Kidney epithelial cell (primary cell): ENCODE data around the gene SETD3. TPM values are rescaled to one million over a fixed set of nuclear protein-coding genes. Genes with fewer than 3 reads are reported as not detected.

Source experiments
- DNase-seq: peaks from one replicate; pipeline ENCODE4 v3.0.0-alpha.2; 2010; ENCODE audit warnings: low read depth
- H3K27me3 ChIP-seq: 2 replicates; pipeline ENCODE4 v1.6.0; 2011; ENCODE audit warnings: low read length; ENCODE audit not compliant: control insufficient read depth, insufficient read depth
- H3K36me3 ChIP-seq: 2 replicates; pipeline ENCODE4 v1.5.1; 2011; ENCODE audit warnings: low read length; ENCODE audit not compliant: control insufficient read depth, insufficient read depth
- H3K4me3 ChIP-seq: 2 replicates; pipeline ENCODE4 v1.5.1; 2011; ENCODE audit warnings: low read depth, mild to moderate bottlenecking, control low read depth, low read length
- total RNA-seq: library from RNA; depleted of rRNA; stranded (reverse); fragments of >200 nt; gene quantifications from 2 replicates; pipeline ENCODE4 v1.2.3, GENCODE V29; 2015
- TF ChIP-seq, protein P1 (sequence below): IDR thresholded peaks from 2 replicates; pipeline ENCODE4 v1.5.1; 2011; ENCODE audit warnings: mild to moderate bottlenecking, moderate library complexity, low read length, control low read depth, inconsistent platforms; ENCODE audit not compliant: insufficient read depth, poor library complexity, severe bottlenecking

SETD3 gene
- total RNA-seq, 1 donor from 2014 or later = 54.7 TPM

GRCh38 chr14:99441918-99442317, 38.7 kb downstream of the SETD3 start:
- DNase-seq = no peak
- peaks cover 2% of the 10 kb centered on the region for H3K36me3 ChIP-seq
- no peaks in the 10 kb centered on the region for H3K27me3 ChIP-seq
- TF ChIP-seq, protein P1, sequence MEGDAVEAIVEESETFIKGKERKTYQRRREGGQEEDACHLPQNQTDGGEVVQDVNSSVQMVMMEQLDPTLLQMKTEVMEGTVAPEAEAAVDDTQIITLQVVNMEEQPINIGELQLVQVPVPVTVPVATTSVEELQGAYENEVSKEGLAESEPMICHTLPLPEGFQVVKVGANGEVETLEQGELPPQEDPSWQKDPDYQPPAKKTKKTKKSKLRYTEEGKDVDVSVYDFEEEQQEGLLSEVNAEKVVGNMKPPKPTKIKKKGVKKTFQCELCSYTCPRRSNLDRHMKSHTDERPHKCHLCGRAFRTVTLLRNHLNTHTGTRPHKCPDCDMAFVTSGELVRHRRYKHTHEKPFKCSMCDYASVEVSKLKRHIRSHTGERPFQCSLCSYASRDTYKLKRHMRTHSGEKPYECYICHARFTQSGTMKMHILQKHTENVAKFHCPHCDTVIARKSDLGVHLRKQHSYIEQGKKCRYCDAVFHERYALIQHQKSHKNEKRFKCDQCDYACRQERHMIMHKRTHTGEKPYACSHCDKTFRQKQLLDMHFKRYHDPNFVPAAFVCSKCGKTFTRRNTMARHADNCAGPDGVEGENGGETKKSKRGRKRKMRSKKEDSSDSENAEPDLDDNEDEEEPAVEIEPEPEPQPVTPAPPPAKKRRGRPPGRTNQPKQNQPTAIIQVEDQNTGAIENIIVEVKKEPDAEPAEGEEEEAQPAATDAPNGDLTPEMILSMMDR = no peak
- H3K4me3 ChIP-seq = no peak overlapping the region

DNA sequence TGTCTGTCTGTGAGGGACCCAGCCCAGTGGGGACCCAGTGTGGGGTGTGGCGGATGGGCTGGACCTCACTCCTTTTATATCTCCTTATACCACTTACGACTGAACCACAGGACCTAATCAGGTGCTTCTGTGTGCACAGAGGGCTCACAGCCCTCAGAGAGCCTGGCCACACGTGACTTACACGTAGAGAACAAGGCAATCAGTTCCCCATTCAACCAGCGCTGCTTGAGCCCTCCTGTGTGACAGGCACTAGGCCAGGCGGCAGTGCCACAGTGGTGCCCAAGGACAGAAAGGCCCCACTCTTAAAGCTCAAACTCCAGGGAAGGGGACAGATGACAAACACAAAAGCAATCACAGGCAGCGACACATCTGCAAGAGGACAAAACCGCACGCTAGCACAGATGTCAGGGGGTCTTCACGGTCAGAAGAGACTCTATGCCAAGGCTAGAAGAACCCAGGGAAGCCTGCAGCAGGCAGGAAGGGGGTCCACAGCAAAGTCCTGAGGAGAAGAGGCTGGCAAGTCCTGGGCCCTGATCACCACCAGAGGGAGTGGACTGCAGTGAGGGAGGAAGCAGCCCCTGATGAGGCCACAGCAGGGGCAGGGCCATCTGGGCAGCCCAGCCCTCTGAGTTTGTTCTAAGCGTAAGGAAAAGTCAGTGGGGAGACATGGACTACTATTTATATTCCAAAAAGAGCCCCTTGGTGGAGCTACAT, 39.3 kb downstream of the SETD3 start:
- H3K36me3 ChIP-seq = peaks cover 2% of the 10 kb centered on the region
- TF ChIP-seq, protein P1 = no peak
- no peak overlapping the region for H3K4me3 ChIP-seq
- no peak for DNase-seq
- no peaks in the 10 kb centered on the region for H3K27me3 ChIP-seq

DNA sequence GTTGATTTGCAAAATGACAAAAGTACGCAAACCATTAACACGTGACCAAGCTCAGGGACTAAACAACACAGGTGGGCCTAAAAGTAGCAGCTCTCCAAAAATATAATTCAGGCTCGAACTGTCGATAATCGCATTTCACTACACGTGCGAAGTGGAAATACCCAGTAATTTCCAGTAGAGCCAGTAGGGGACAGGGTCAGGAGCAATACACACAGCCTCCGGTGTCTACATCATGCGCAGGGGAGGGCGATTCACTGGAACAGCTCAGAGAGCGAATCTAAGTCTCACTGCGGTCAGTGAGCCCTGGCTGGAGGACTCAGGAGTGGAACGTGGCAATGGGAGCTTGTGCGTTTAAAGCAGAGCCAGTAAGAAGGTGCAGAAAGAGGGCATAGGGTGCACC, 40.4 kb downstream of the SETD3 start:
- TF ChIP-seq, protein P1 = no peak
- Histone ChIP-seq H3K36me3 (peaks cover 2% of the 10 kb centered on the region), H3K4me3 (no peak overlapping the region)

GRCh38 chr14:99437706-99438105, 43.0 kb downstream of the SETD3 start:
- no peak for DNase-seq
- Histone ChIP-seq H3K4me3 (no peak overlapping the region), H3K36me3 (peaks cover 2% of the 10 kb centered on the region), H3K27me3 (no peaks in the 10 kb centered on the region)
- TF ChIP-seq, protein P1 = no peak

More for the DNA sequence above, 40.4 kb downstream of the SETD3 start:
- no peak for DNase-seq
- no peaks in the 10 kb centered on the region for H3K27me3 ChIP-seq

- no peak overlapping the region for H3K4me3 ChIP-seq
- TF ChIP-seq, protein P1 = no peak
- no peaks in the 10 kb centered on the region for H3K27me3 ChIP-seq
- DNase-seq = no peak
- peaks cover 2% of the 10 kb centered on the region for H3K36me3 ChIP-seq
Observed at GRCh38 chr14:99436247-99437180, 44.1 kb downstream of the SETD3 start.
